Adrenal gland (tissue), 12 donors: ENCODE measurements around the gene VGLL4. TPM values are rescaled to one million over a fixed set of nuclear protein-coding genes. Genes with fewer than 3 reads are reported as not detected.

Experiments
- DNase-seq, 7 donors: peaks; one replicate each; pipeline ENCODE4 v3.0.0-alpha.2; 2019 to 2020
- H3K27ac ChIP-seq, 5 donors: fragments of 200-600 bp; sonication (generic) in 4 of 5; 1 replicate in 3 of 5; 2 replicates in 2 of 5; pipeline versions ENCODE4 v1.5.1 to v1.8.0; 2016 to 2020; ENCODE audit warnings: mild to moderate bottlenecking in 1 of 5
- H3K27me3 ChIP-seq: fragments of 200-600 bp; 2 replicates; pipeline ENCODE4 v1.8.0; 2021
- H3K36me3 ChIP-seq, 2 donors: fragments of 200-600 bp; replicated peaks in 1 of 2; 1 replicate in 1 of 2; 2 replicates in 1 of 2; pipeline versions ENCODE4 v1.5.1 to v1.8.0; 2018 to 2022
- H3K4me1 ChIP-seq, 2 donors: fragments of 200-600 bp; replicated peaks in 1 of 2; 1 replicate in 1 of 2; 2 replicates in 1 of 2; pipeline versions ENCODE4 v1.5.1 to v1.8.0; 2018 to 2021
- H3K4me3 ChIP-seq, 4 donors: fragments of 200-600 bp; sonication (generic) in 3 of 4; one replicate each; pipeline ENCODE4 v1.5.1; 2016 to 2018
- H3K9me3 ChIP-seq, 3 donors: fragments of 200-600 bp; sonication (generic) in 1 of 3; replicated peaks in 1 of 3; 1 replicate in 2 of 3; 2 replicates in 1 of 3; pipeline versions ENCODE4 v1.5.1 to v1.8.0; 2016 to 2021
- POLR2A ChIP-seq, 2 donors: fragments of 450-650 bp; IDR thresholded peaks; one replicate each; pipeline ENCODE4 v1.6.1; 2017; ENCODE audit warnings: antibody characterized with exemption in 2 of 2, mild to moderate bottlenecking in 2 of 2, moderate library complexity in 1 of 2
- WGBS, 4 donors: extraction: QIAGEN DNeasy Blood & Tissue Kit in 2 of 4; methylation state at CpG; one replicate each; pipeline versions ENCODE4 v1.1.5 to v1.1.7; 2013 to 2017; 5-methylcytosine and 5-hydroxymethylcytosine counted together
- intact Hi-C, 2 donors: fragments of 100-400 bp; cut with DNase I; formaldehyde crosslinking; loops; one replicate each; pipeline versions ENCODE4 v1.14.1 to v1.15.0; 2022 to 2023
- polyA plus RNA-seq, 3 donors: library from polyadenylated mRNA; stranded (reverse); fragments of 200-250 nt in 2 of 3; fragments of 350-450 nt in 1 of 3; fragmentation: Illumina TruSeq in 1 of 3; extraction: RNeasy Lipid Tissue Mini Kit (QIAGEN cat#74804) in 1 of 3; gene quantifications; one replicate each; pipeline ENCODE4 v1.2.3, GENCODE V29; 2013 to 2014
- total RNA-seq, 9 donors: library from RNA; depleted of rRNA in 4 of 9; stranded (reverse); fragments of >200 nt in 4 of 9; fragments of 120-200 nt in 1 of 9; fragmentation: NEBNext Ultra II Directional in 1 of 9; extraction: Animal tissue kit (Norgen Biotek cat#: 25700) in 1 of 9; gene quantifications; one replicate each; pipeline versions ENCODE4 v1.1.0 to v1.2.4, GENCODE V29; 2013 to 2023
- TF ChIP-seq, protein P1 (sequence below), 6 experiments: fragments of 450-650 bp in 4 of 6; fragments of 200-600 bp in 2 of 6; sonication (generic) in 1 of 6; IDR thresholded peaks; 1 replicate in 5 of 6; 2 replicates in 1 of 6; pipeline versions ENCODE4 v1.5.1 to v1.8.0; 2016 to 2021; ENCODE audit warnings: antibody characterized with exemption in 6 of 6, mild to moderate bottlenecking in 2 of 6, moderate library complexity in 1 of 6
- donor health status: healthy with polysubstance abuse.
- donor health status: Bipolar disorder and iron deficiency.
- donor health status: DM: yes; HTN: yes; CAD: no.
- donor health status: DM: no; HTN: no; CAD: no.
- donor health status: DM: no; HTN: no; CAD: no.
- donor health status: DM: yes; HTN: yes; CAD: no.

Gene VGLL4
- total and polyA plus RNA-seq, 12 donors, result 38.3 to 153 (median 86.4) TPM

GRCh38 chr3:11566478-11566877 lies 77.2 kb downstream of the VGLL4 start:
- peak overlapping the region in 1 of 5 donors; percentile 99 for H3K27ac ChIP-seq
- intact Hi-C loops, result no loop called here

GRCh38 chr3:11565932-11566331 lies 77.8 kb downstream of the VGLL4 start:
- Histone ChIP-seq H3K27ac (no peak overlapping the region), H3K27me3 (no peaks in the 10 kb centered on the region), H3K36me3 (peaks cover 0 to 37% of the 10 kb centered on the region in 2 donors), H3K4me1 (peaks cover 9 to 33% of the 10 kb centered on the region in 2 donors), H3K4me3 (no peak overlapping the region), H3K9me3 (no peaks in the 10 kb centered on the region)
- DNase-seq, result no peak
- no peak for TF ChIP-seq POLR2A (IDR thresholded peaks at IDR 0.05)
- TF ChIP-seq, protein P1, sequence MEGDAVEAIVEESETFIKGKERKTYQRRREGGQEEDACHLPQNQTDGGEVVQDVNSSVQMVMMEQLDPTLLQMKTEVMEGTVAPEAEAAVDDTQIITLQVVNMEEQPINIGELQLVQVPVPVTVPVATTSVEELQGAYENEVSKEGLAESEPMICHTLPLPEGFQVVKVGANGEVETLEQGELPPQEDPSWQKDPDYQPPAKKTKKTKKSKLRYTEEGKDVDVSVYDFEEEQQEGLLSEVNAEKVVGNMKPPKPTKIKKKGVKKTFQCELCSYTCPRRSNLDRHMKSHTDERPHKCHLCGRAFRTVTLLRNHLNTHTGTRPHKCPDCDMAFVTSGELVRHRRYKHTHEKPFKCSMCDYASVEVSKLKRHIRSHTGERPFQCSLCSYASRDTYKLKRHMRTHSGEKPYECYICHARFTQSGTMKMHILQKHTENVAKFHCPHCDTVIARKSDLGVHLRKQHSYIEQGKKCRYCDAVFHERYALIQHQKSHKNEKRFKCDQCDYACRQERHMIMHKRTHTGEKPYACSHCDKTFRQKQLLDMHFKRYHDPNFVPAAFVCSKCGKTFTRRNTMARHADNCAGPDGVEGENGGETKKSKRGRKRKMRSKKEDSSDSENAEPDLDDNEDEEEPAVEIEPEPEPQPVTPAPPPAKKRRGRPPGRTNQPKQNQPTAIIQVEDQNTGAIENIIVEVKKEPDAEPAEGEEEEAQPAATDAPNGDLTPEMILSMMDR (IDR thresholded peaks at IDR 0.05), result no peak
- intact Hi-C loops, result no loop called here
- 95 to 99% (median 96%) methylated on average over 9 of the region's 9 CpGs for WGBS, 4 donors

More at GRCh38 chr3:11566478-11566877, 77.2 kb downstream of the VGLL4 start:
- Histone ChIP-seq H3K36me3 (peaks cover 0 to 37% of the 10 kb centered on the region in 2 donors), H3K27me3 (no peaks in the 10 kb centered on the region), H3K4me3 (no peak overlapping the region), H3K4me1 (peaks cover 13 to 35% of the 10 kb centered on the region in 2 donors), H3K9me3 (no peaks in the 10 kb centered on the region)
- WGBS, 4 donors, result 94 to 97% (median 96%) methylated on average over 20 of the region's 20 CpGs
- peak in 1 of 7 donors; percentile 15 for DNase-seq
- no peak for TF ChIP-seq POLR2A (IDR thresholded peaks at IDR 0.05)
- TF ChIP-seq, protein P1 (IDR thresholded peaks at IDR 0.05), result no peak

GRCh38 chr3:11565492-11565891 lies 78.2 kb downstream of the VGLL4 start:
- DNase-seq, result peak in 1 of 7 donors; percentile 13
- intact Hi-C loops, result no loop called here
- 90 to 100% (median 96%) methylated on average over 2 to 12 of the region's 12 CpGs for WGBS, 4 donors

GRCh38 chr3:11565072-11565471 lies 78.6 kb downstream of the VGLL4 start:
- intact Hi-C loops, result no loop called here
- TF ChIP-seq, protein P1 (IDR thresholded peaks at IDR 0.05), result no peak
- TF ChIP-seq POLR2A (IDR thresholded peaks at IDR 0.05), result no peak
- H3K4me1 ChIP-seq, result peaks cover 8 to 42% of the 10 kb centered on the region in 2 donors
- peak in 1 of 7 donors; percentile 16 for DNase-seq
- no peaks in the 10 kb centered on the region for H3K9me3 ChIP-seq
- no peak overlapping the region for H3K27ac ChIP-seq
- peaks cover 0 to 37% of the 10 kb centered on the region in 2 donors for H3K36me3 ChIP-seq
- H3K27me3 ChIP-seq, result no peaks in the 10 kb centered on the region
- WGBS, 4 donors, result 82 to 86% (median 84%) methylated on average over 6 to 16 of the region's 16 CpGs
- H3K4me3 ChIP-seq, result no peak overlapping the region

More at GRCh38 chr3:11565492-11565891, 78.2 kb downstream of the VGLL4 start:
- H3K36me3 ChIP-seq, result peaks cover 0 to 37% of the 10 kb centered on the region in 2 donors
- H3K27me3 ChIP-seq, result no peaks in the 10 kb centered on the region
- no peak overlapping the region for H3K4me3 ChIP-seq
- no peak overlapping the region for H3K27ac ChIP-seq
- peaks cover 8 to 38% of the 10 kb centered on the region in 2 donors for H3K4me1 ChIP-seq
- no peak for TF ChIP-seq POLR2A (IDR thresholded peaks at IDR 0.05)
- TF ChIP-seq, protein P1 (IDR thresholded peaks at IDR 0.05), result no peak
- no peaks in the 10 kb centered on the region for H3K9me3 ChIP-seq
